A549 (cell line): ENCODE results near the gene CHPT1.
"Not testable (repeated sequence)": the region's sequence is repeated elsewhere in the genome, so short reads cannot be mapped to it uniquely, and the experiment has no call there.

Experiments used
- CEBPB ChIP-seq, 2 experiments: fragments of >200 bp in 1 of 2; sonication (Bioruptor Twin) in 1 of 2; formaldehyde crosslinking in 1 of 2; IDR thresholded peaks; 2 replicates each; pipeline ENCODE4 v1.6.1; 2012 to 2016
- EP300 ChIP-seq, 2 experiments: fragments of >200 bp; sonication (Bioruptor Twin); formaldehyde crosslinking; IDR thresholded peaks; 2 replicates in 1 of 2; 3 replicates in 1 of 2; pipeline ENCODE4 v1.6.1; 2016 to 2017
- HOXA7 ChIP-seq: fragments of 250-450 bp; sonication (Bioruptor Pico); IDR thresholded peaks from 2 replicates; pipeline ENCODE4 v1.5.0; 2020; ENCODE audit warnings: mild to moderate bottlenecking, moderate library complexity
- JUNB ChIP-seq: fragments of >200 bp; sonication (Bioruptor Twin); formaldehyde crosslinking; IDR thresholded peaks from 2 replicates; pipeline ENCODE4 v1.6.1; 2016
- RAD21 ChIP-seq, 2 experiments: fragments of >200 bp in 1 of 2; sonication (Bioruptor Twin) in 1 of 2; formaldehyde crosslinking in 1 of 2; IDR thresholded peaks in 1 of 2; conservative IDR thresholded peaks in 1 of 2; 2 replicates in 1 of 2; 3 replicates in 1 of 2; pipeline ENCODE4 v1.6.1; 2012 to 2018; ENCODE audit warnings: inconsistent platforms in 1 of 2
- RCOR1 ChIP-seq: fragments of 150-350 bp; IDR thresholded peaks from 2 replicates; pipeline ENCODE4 v1.6.1; 2014; ENCODE audit warnings: antibody characterized with exemption, low read length, low read depth
- TF ChIP-seq, protein P1 (sequence below): fragments of >200 bp; sonication (Bioruptor Twin); formaldehyde crosslinking; IDR thresholded peaks from 3 replicates; pipeline ENCODE4 v1.5.1; 2016
- TF ChIP-seq, protein P2 (sequence below): IDR thresholded peaks from 2 replicates; pipeline ENCODE4 v1.6.1; 2012

DNA sequence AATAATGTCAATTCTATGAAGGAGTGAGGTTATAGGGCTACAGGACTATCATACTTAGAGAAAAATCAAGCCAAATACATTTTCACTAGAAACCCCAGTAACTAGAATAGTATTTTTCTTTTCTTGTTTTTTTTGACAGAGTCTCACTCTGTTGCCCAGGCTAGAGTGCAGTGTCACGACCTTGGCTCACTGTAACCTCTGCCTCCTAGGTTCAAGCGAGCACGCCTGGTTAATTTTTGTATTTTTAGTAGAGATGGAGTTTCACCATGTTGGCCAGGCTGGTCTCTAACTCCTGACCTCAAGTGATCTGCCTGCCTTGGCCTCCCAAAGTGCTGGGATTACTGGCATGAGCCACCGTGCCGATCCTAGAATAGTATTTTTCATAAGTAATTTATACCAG lies 37.0 kb downstream of the CHPT1 start:
- TF ChIP-seq EP300 (IDR thresholded peaks at IDR 0.05); JUNB; RCOR1; CEBPB (IDR thresholded peaks at IDR 0.05); RAD21 (conservative IDR thresholded peaks at IDR 0.05 in 1 of 2, IDR thresholded peaks at IDR 0.05 in 1 of 2); HOXA7: not testable (repeated sequence)
- TF ChIP-seq, protein P1, sequence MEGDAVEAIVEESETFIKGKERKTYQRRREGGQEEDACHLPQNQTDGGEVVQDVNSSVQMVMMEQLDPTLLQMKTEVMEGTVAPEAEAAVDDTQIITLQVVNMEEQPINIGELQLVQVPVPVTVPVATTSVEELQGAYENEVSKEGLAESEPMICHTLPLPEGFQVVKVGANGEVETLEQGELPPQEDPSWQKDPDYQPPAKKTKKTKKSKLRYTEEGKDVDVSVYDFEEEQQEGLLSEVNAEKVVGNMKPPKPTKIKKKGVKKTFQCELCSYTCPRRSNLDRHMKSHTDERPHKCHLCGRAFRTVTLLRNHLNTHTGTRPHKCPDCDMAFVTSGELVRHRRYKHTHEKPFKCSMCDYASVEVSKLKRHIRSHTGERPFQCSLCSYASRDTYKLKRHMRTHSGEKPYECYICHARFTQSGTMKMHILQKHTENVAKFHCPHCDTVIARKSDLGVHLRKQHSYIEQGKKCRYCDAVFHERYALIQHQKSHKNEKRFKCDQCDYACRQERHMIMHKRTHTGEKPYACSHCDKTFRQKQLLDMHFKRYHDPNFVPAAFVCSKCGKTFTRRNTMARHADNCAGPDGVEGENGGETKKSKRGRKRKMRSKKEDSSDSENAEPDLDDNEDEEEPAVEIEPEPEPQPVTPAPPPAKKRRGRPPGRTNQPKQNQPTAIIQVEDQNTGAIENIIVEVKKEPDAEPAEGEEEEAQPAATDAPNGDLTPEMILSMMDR = not testable (repeated sequence)
- TF ChIP-seq, protein P2, sequence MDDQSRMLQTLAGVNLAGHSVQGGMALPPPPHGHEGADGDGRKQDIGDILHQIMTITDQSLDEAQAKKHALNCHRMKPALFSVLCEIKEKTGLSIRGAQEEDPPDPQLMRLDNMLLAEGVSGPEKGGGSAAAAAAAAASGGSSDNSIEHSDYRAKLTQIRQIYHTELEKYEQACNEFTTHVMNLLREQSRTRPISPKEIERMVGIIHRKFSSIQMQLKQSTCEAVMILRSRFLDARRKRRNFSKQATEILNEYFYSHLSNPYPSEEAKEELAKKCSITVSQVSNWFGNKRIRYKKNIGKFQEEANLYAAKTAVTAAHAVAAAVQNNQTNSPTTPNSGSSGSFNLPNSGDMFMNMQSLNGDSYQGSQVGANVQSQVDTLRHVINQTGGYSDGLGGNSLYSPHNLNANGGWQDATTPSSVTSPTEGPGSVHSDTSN = not testable (repeated sequence)
